ENCODE measurements around the gene TWIST2.

DNA sequence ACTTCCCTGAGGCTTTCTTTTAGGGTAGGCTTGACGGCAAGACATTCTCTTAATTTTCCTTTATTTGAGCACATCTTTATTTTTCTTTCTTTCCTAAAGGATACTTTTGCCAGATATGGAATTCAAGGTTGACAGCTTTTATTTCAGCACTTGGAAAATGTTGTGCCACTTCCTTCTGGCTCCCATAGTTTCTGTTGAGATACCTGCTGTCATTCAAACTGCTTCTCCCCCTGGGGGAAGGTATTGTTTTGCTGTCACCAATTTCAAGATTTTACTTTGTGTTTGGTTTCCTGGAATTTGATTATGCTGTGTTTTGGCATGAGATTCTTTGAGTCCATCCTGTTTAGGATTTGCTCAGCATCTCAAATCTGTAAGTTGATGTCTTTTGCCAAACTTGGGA lies 39.1 kb upstream of the TWIST2 start:
- TF ChIP-seq, protein P1, sequence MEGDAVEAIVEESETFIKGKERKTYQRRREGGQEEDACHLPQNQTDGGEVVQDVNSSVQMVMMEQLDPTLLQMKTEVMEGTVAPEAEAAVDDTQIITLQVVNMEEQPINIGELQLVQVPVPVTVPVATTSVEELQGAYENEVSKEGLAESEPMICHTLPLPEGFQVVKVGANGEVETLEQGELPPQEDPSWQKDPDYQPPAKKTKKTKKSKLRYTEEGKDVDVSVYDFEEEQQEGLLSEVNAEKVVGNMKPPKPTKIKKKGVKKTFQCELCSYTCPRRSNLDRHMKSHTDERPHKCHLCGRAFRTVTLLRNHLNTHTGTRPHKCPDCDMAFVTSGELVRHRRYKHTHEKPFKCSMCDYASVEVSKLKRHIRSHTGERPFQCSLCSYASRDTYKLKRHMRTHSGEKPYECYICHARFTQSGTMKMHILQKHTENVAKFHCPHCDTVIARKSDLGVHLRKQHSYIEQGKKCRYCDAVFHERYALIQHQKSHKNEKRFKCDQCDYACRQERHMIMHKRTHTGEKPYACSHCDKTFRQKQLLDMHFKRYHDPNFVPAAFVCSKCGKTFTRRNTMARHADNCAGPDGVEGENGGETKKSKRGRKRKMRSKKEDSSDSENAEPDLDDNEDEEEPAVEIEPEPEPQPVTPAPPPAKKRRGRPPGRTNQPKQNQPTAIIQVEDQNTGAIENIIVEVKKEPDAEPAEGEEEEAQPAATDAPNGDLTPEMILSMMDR (IDR thresholded peaks at IDR 0.05), result no peak
- TF ChIP-seq EP300 (IDR thresholded peaks at IDR 0.05), result no peak
- no peak for TF ChIP-seq POLR2A (IDR thresholded peaks at IDR 0.05)
